HepG2 (cell line): ENCODE results near the gene PHTF1. TPM values are rescaled to one million over a fixed set of nuclear protein-coding genes. Genes with fewer than 3 reads are reported as not detected.

ENCODE experiments used
- TARDBP ChIP-seq: sonication (generic); formaldehyde crosslinking; IDR thresholded peaks from 2 replicates; pipeline ENCODE4 v1.8.0; 2022; ENCODE audit warnings: mild to moderate bottlenecking, missing genetic modification reagents
- ZBTB4 ChIP-seq: sonication (generic); formaldehyde crosslinking; IDR thresholded peaks from 2 replicates; pipeline ENCODE4 v1.4.0; 2020; ENCODE audit warnings: missing genetic modification reagents, mild to moderate bottlenecking, borderline replicate concordance
- ZHX2 ChIP-seq, 2 experiments: sonication (generic) in 1 of 2; formaldehyde crosslinking in 1 of 2; IDR thresholded peaks; 2 replicates each; pipeline versions ENCODE4 v1.6.1 to v1.9.0; 2014 to 2022; ENCODE audit warnings: antibody characterized with exemption in 1 of 2, borderline replicate concordance in 1 of 2, inconsistent platforms in 1 of 2, low read depth in 1 of 2, missing genetic modification reagents in 1 of 2
- polyA plus RNA-seq, 8 experiments: library from polyadenylated mRNA; depleted of rRNA in 3 of 8; stranded (reverse) in 7 of 8; unstranded in 1 of 8; fragments of >200 nt; fragmentation: Illumina TruSeq in 4 of 8; extraction: Trizol in 4 of 8; gene quantifications; 2 replicates each; pipeline versions ENCODE4 v1.2.1 to v1.2.3, GENCODE V29; 2011 to 2016; ENCODE audit warnings: low read depth in 4 of 8, missing spikeins in 1 of 8, mixed read lengths in 1 of 8; ENCODE audit not compliant: insufficient read depth in 1 of 8
- total RNA-seq, 5 experiments: library from RNA; depleted of rRNA; stranded (reverse); fragments of >200 nt; fragmentation: Illumina TruSeq; extraction: Trizol; gene quantifications; 2 replicates each; pipeline ENCODE4 v1.2.3, GENCODE V29; 2016; ENCODE audit warnings: low read depth in 1 of 5

Gene PHTF1
- total and polyA plus RNA-seq, 2 of the 13 experiments (the other 11 are each of a cell fraction or from before 2014, with no cell fraction given), result 5.0 to 19.7 TPM

- TF ChIP-seq ZHX2 (IDR thresholded peaks at IDR 0.05; ENCODE audit: low read depth), result no peak
- no peak for TF ChIP-seq ZHX2 (CRISPR knock-in tag; IDR thresholded peaks at IDR 0.05; ENCODE audit: borderline replicate concordance)
- TF ChIP-seq ZBTB4 (CRISPR knock-in tag), result no peak
- TF ChIP-seq TARDBP (CRISPR knock-in tag), result no peak
These were observed 75.1 kb downstream of the PHTF1 start (continued) for GRCh38 chr1:113684153-113684541.
